Measurements from ENCODE around the gene PPP1R14B.

PPP1R14B gene

GRCh38 chr11:64251016-64251752 lies 4.4 kb upstream of the PPP1R14B start, which contains the start of gene PLCB3:
Gene PLCB3 (plus strand): TSS chr11:64251530. CDS start chr11:64251650, 120 bp downstream.
- no peaks in the 10 kb centered on the region for H3K27me3 ChIP-seq (replicated peaks)
- DNase-seq = no peak
- peak within 1 kb of the TSS; percentile 77 for H3K4me3 ChIP-seq (ENCODE audit: low read depth, low read length)
- peaks cover 17% of the 10 kb centered on the region for H3K36me3 ChIP-seq (replicated peaks)
- peak; percentile 54 for TF ChIP-seq CTCF (IDR thresholded peaks at IDR 0.05; ENCODE audit: low read depth, low read length, missing control alignments)
- in situ Hi-C loops (cut with HindIII; ENCODE audit: low pct_ligation_motif_present, low sequenced_read_pairs) = no loop called here
- peak within 1 kb of the TSS; percentile 29 for H3K27ac ChIP-seq

GRCh38 chr11:64250415-64251015 lies 3.8 kb upstream of the PPP1R14B start:
- Histone ChIP-seq H3K27me3 (replicated peaks) (no peaks in the 10 kb centered on the region), H3K36me3 (replicated peaks) (peaks cover 10% of the 10 kb centered on the region), H3K4me3 (ENCODE audit: low read depth, low read length) (peak overlapping the region; percentile 61), H3K27ac (no peak overlapping the region)
- no peak for TF ChIP-seq CTCF (IDR thresholded peaks at IDR 0.05; ENCODE audit: low read depth, low read length, missing control alignments)
- no peak for DNase-seq
- in situ Hi-C loops (cut with HindIII; ENCODE audit: low pct_ligation_motif_present, low sequenced_read_pairs) = no loop called here

- TF ChIP-seq CTCF (IDR thresholded peaks at IDR 0.05; ENCODE audit: low read depth, low read length, missing control alignments) = no peak
- H3K27ac ChIP-seq = no peak overlapping the region
- in situ Hi-C loops (cut with HindIII; ENCODE audit: low pct_ligation_motif_present, low sequenced_read_pairs) = no loop called here
- H3K4me3 ChIP-seq (ENCODE audit: low read depth, low read length) = no peak overlapping the region
- DNase-seq = no peak
- H3K27me3 ChIP-seq (replicated peaks) = no peaks in the 10 kb centered on the region
- peaks cover 3% of the 10 kb centered on the region for H3K36me3 ChIP-seq (replicated peaks)
Observed at GRCh38 chr11:64249563-64250414, 3.0 kb upstream of the PPP1R14B start.

- no peak overlapping the region for H3K27ac ChIP-seq
- H3K36me3 ChIP-seq (replicated peaks) = peaks cover 3% of the 10 kb centered on the region
- in situ Hi-C loops (cut with HindIII; ENCODE audit: low pct_ligation_motif_present, low sequenced_read_pairs) = no loop called here
- no peak for DNase-seq
- no peak overlapping the region for H3K4me3 ChIP-seq (ENCODE audit: low read depth, low read length)
- no peak for TF ChIP-seq CTCF (IDR thresholded peaks at IDR 0.05; ENCODE audit: low read depth, low read length, missing control alignments)
- H3K27me3 ChIP-seq (replicated peaks) = no peaks in the 10 kb centered on the region
Observed at GRCh38 chr11:64249038-64249437, 2.3 kb upstream of the PPP1R14B start.

- no peak for TF ChIP-seq CTCF (IDR thresholded peaks at IDR 0.05; ENCODE audit: low read depth, low read length, missing control alignments)
- no peak for DNase-seq
- Histone ChIP-seq H3K36me3 (replicated peaks) (peaks cover 5% of the 10 kb centered on the region), H3K27ac (no peak overlapping the region), H3K4me3 (ENCODE audit: low read depth, low read length) (no peak overlapping the region), H3K27me3 (replicated peaks) (no peaks in the 10 kb centered on the region)
- in situ Hi-C loops (cut with HindIII; ENCODE audit: low pct_ligation_motif_present, low sequenced_read_pairs) = no loop called here
Observed at GRCh38 chr11:64248578-64248977, 1.8 kb upstream of the PPP1R14B start.

Data from brain microvascular endothelial cell (primary cell).